Loucy (cell line): Measurements from ENCODE around the gene METTL17.

Source experiments
- H2AFZ ChIP-seq: fragments of 200-600 bp; sonication (generic); 2 replicates; pipeline ENCODE4 v1.6.0; 2016; ENCODE audit warnings: antibody characterized with exemption, mild to moderate bottlenecking, low read length, moderate library complexity
- H3F3A ChIP-seq: fragments of 200-600 bp; 2 replicates; pipeline ENCODE4 v1.6.0; 2016; ENCODE audit warnings: antibody characterized with exemption, low read depth, mild to moderate bottlenecking
- H3K27me3 ChIP-seq: fragments of 200-600 bp; sonication (generic); 2 replicates; pipeline ENCODE4 v1.6.1; 2014; ENCODE audit warnings: low read length, mild to moderate bottlenecking; ENCODE audit not compliant: insufficient read depth, poor library complexity, severe bottlenecking
- H3K36me3 ChIP-seq: fragments of 200-600 bp; sonication (generic); 2 replicates; pipeline ENCODE4 v1.6.1; 2016; ENCODE audit warnings: low read length; ENCODE audit not compliant: insufficient read depth
- H3K4me1 ChIP-seq: fragments of 200-600 bp; sonication (generic); 2 replicates; pipeline ENCODE4 v1.5.1; 2014; ENCODE audit warnings: low read length, mild to moderate bottlenecking; ENCODE audit not compliant: insufficient read depth, poor library complexity, severe bottlenecking
- H3K4me2 ChIP-seq: fragments of 200-600 bp; sonication (generic); 2 replicates; pipeline ENCODE4 v1.6.0; 2014; ENCODE audit warnings: antibody characterized with exemption, low read length, low read depth, mild to moderate bottlenecking; ENCODE audit not compliant: poor library complexity, severe bottlenecking
- H3K4me3 ChIP-seq: fragments of 200-600 bp; sonication (generic); 2 replicates; pipeline ENCODE4 v1.5.1; 2014; ENCODE audit warnings: low read length, mild to moderate bottlenecking, mixed read lengths; ENCODE audit not compliant: poor library complexity, severe bottlenecking
- H3K79me2 ChIP-seq: fragments of 200-600 bp; sonication (generic); 2 replicates; pipeline ENCODE4 v1.6.1; 2014; ENCODE audit warnings: low read length; ENCODE audit not compliant: insufficient read depth
- H3K9ac ChIP-seq: fragments of 200-600 bp; sonication (generic); 2 replicates; pipeline ENCODE4 v1.6.0; 2014; ENCODE audit warnings: mild to moderate bottlenecking, low read depth, low read length, moderate library complexity; ENCODE audit not compliant: poor library complexity, severe bottlenecking
- H3K9me2 ChIP-seq: fragments of 200-600 bp; sonication (generic); replicated peaks from 2 replicates; pipeline ENCODE4 v1.6.1; 2016; ENCODE audit warnings: low read depth, low read length, mixed read lengths
- H3K9me3 ChIP-seq: fragments of 200-600 bp; sonication (generic); 2 replicates; pipeline ENCODE4 v1.6.1; 2014; ENCODE audit warnings: mild to moderate bottlenecking, antibody characterized with exemption, low read length, low read depth; ENCODE audit not compliant: insufficient read depth
- H4K20me1 ChIP-seq: fragments of 200-600 bp; sonication (generic); 2 replicates; pipeline ENCODE4 v1.6.0; 2014; ENCODE audit warnings: antibody characterized with exemption, low read length, mild to moderate bottlenecking; ENCODE audit not compliant: insufficient read depth, poor library complexity, severe bottlenecking
- CTCF ChIP-seq: fragments of 200-600 bp; sonication (generic); conservative IDR thresholded peaks from 2 replicates; pipeline ENCODE4 v1.5.1; 2014; ENCODE audit warnings: mild to moderate bottlenecking, antibody characterized with exemption, low read length
- EZH2phosphoT487 ChIP-seq: fragments of 200-600 bp; IDR thresholded peaks from 2 replicates; pipeline ENCODE4 v1.6.1; 2018; ENCODE audit warnings: antibody characterized with exemption, mild to moderate bottlenecking, moderate library complexity, borderline replicate concordance

Gene METTL17

DNA sequence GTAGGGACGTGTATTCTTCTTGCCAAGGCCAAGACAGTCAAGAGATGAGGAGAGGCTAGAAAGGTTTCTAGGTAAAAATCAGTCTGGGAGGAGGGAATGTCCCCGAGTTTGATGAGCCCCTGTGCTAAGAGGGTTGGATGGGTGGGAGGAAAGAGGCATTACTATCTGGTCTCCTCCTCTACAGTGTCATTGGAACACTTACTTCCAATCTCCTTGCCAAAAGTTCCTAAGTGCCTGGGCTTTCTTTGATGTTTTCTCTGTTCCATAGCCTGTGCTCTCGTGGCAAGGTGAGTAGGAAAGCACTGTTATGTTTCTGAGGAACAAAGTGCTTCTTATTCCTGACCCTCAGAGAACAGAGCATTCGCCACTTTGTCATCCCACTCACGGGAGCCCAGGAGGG, 44.9 kb downstream of the METTL17 start, which contains the start of gene RNASE13:
TSS of gene RNASE13 (minus strand) at position 101 of the 400 bp plus-strand sequence. CDS start 519 bp downstream, outside the sequence.
- Histone ChIP-seq H3K79me2 (no peaks in the 10 kb centered on the region), H3K4me3 (no peak within 1 kb of the TSS), H3K4me2 (no peak within 1 kb of the TSS), H3F3A (no peaks in the 10 kb centered on the region), H3K4me1 (no peaks in the 10 kb centered on the region), H3K27me3 (no peaks in the 10 kb centered on the region), H4K20me1 (no peaks in the 10 kb centered on the region), H3K9me3 (no peaks in the 10 kb centered on the region), H3K9me2 (no peaks in the 10 kb centered on the region), H3K9ac (no peak within 1 kb of the TSS), H3K36me3 (no peaks in the 10 kb centered on the region), H2AFZ (no peak within 1 kb of the TSS)
- no peak for TF ChIP-seq EZH2phosphoT487
- TF ChIP-seq CTCF: no peak

DNA sequence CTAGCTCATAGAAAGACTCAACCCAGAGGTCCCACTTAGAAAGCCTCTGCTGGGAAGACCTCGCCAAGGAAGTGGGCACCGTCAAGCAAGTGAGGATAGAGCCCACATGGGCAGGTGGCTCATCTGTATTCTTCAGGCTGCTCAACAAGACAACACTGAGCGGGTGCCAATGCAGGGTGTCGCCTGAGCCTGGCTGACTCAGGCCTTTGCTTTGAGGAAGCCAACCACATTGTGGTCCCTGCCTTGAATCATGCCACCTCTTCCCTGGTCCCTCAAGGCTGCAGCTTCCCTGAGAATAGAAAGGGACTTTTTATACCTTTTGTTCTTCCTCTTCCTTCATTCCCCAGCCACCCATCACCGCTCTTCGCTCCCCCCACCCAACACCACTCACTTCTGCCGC, 47.0 kb downstream of the METTL17 start:
- TF ChIP-seq CTCF (no peak), EZH2phosphoT487 (no peak)

DNA sequence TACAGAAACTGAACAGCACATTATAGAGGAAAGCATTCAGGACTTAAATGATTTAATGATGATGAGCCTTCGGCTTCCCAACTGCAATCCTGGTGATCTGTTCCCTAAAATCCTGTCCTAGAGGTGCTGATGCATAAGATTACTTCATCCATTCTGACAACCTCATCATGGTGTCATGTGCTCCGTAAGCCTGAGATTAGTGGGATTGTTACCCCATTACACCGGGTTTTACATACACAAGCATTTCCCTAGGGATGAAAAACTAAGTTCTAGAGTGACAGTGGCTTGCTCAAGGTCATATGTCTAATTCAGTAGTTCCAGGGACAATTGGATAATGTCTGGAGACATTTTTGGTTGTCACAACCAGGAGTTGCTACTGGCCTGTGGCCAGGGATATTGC, 47.4 kb downstream of the METTL17 start:
- no peaks in the 10 kb centered on the region for H3K9me2 ChIP-seq
- H3K4me3 ChIP-seq: no peak overlapping the region
- no peaks in the 10 kb centered on the region for H3K4me1 ChIP-seq
- no peaks in the 10 kb centered on the region for H3K27me3 ChIP-seq
- TF ChIP-seq CTCF (no peak), EZH2phosphoT487 (no peak)
- no peaks in the 10 kb centered on the region for H4K20me1 ChIP-seq
- H3F3A ChIP-seq: no peaks in the 10 kb centered on the region
- H3K4me2 ChIP-seq: no peak overlapping the region
- no peaks in the 10 kb centered on the region for H3K79me2 ChIP-seq
- no peaks in the 10 kb centered on the region for H3K36me3 ChIP-seq
- H3K9me3 ChIP-seq: no peaks in the 10 kb centered on the region
- no peak overlapping the region for H2AFZ ChIP-seq
- H3K9ac ChIP-seq: no peak overlapping the region

More for the DNA sequence above, 47.0 kb downstream of the METTL17 start:
- no peak overlapping the region for H2AFZ ChIP-seq
- no peak overlapping the region for H3K4me3 ChIP-seq
- no peaks in the 10 kb centered on the region for H3K79me2 ChIP-seq
- no peaks in the 10 kb centered on the region for H4K20me1 ChIP-seq
- no peak overlapping the region for H3K4me2 ChIP-seq
- H3K4me1 ChIP-seq: no peaks in the 10 kb centered on the region
- H3F3A ChIP-seq: no peaks in the 10 kb centered on the region
- H3K9me2 ChIP-seq: no peaks in the 10 kb centered on the region
- no peak overlapping the region for H3K9ac ChIP-seq
- H3K9me3 ChIP-seq: no peaks in the 10 kb centered on the region
- H3K27me3 ChIP-seq: no peaks in the 10 kb centered on the region
- no peaks in the 10 kb centered on the region for H3K36me3 ChIP-seq
